Measurements from ENCODE around the gene TAMALIN.

The TAMALIN gene

DNA sequence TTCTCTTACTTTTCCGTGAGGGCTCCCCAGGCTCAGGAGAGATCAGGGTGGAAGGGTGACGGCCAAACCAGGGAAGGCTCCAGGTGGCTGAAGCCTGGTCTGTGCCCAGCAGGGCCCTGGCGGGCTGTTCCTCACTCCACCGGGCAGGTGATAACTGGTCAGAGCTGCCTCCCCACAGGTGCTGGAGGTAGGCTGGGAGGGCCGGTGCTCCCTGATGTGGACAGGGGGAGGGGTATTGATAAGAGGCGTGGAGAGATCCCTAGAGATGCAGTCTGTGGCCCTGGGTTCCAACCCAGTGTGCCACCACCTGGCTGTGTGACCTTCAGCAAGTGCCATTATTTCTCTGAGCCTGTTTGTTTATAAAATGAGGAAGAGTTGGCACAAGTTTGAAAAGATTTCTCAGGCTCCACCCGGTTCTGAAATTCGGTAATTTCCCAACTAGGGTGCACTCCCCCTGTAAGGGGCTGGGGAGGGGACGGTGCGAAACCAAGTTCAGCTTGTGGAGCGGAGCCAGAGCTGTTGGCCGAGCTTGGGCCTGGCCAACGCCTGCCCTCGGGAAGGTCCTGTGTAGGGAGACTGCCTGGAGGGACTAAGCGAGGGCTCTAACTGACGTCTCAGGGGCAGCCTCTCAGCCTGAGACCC is 43.5 kb downstream of the TAMALIN start:
- Histone ChIP-seq H3K4me1 (ENCODE audit: low read length) (peaks cover 26% of the 10 kb centered on the region), H3K27ac (ENCODE audit: low read length) (peak overlapping the region; percentile 96), H3K9me2 (replicated peaks; ENCODE audit: insufficient read depth, low read length) (no peaks in the 10 kb centered on the region), H4K20me1 (ENCODE audit: insufficient read depth, low read length) (no peaks in the 10 kb centered on the region), H3K9me3 (replicated peaks; ENCODE audit: insufficient read depth, low read length) (no peaks in the 10 kb centered on the region), H3K27me3 (replicated peaks; ENCODE audit: insufficient read depth, low read length) (no peaks in the 10 kb centered on the region), H3K79me2 (ENCODE audit: low read length) (no peaks in the 10 kb centered on the region), H3K36me3 (replicated peaks; ENCODE audit: insufficient read depth, low read length) (no peaks in the 10 kb centered on the region), H3F3A (ENCODE audit: insufficient read depth, low read length) (peaks cover 21% of the 10 kb centered on the region), H3K4me3 (ENCODE audit: low read length) (peak overlapping the region; percentile 84), H3K9ac (ENCODE audit: low read length) (peak overlapping the region; percentile 100), H2AFZ (ENCODE audit: low read length) (peak overlapping the region; percentile 62; the same call in 1 of the 2 replicates), H3K4me2 (ENCODE audit: low read depth, low read length) (peak overlapping the region; percentile 100)
- no peak for TF ChIP-seq CTCF (IDR thresholded peaks at IDR 0.05; ENCODE audit: low read length)
- no peak for TF ChIP-seq EZH2 (optimal IDR thresholded peaks at IDR 0.05; ENCODE audit: low read depth, low read length)
- no peak for TF ChIP-seq EZH2phosphoT487 (IDR thresholded peaks at IDR 0.05; ENCODE audit: low read length)
- DNase-seq = peak; percentile 2

DNA sequence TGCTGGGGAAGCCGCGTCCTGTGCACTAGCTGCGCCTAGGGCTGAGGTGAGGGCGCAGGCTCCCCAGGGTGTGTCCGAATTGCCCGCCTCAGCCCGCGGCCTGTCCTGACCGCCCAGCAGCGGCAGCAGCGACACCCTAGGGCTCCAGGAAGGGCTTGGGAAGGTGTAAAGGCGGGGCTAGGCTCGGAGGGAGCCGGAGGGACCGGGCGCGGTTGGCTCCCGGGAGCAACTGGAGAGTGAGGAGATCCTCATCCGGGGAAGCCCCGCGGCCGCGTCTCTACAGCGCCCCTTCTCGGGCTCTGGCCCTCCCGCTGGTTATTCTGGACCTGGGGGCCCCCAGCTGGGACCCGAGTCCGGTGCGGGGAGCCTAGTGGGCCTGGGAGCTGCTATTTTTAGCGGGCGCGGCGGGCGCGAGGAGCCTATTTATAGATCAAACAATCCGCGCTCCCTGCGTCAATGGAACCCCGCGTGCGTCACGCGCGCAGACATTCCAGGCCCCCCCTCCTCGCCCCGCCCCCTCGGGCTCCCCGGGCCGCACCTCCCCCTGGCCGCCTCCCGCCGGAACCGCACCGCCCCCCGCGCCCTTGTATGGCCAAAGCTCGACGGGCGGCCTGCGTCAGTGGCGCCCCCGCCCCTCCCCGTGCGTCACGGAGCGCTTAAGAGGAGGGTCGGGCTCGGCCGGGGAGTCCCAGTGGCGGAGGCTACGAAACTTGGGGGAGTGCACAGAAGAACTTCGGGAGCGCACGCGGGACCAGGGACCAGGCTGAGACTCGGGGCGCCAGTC is 44.2 kb downstream of the TAMALIN start, which contains the start of gene NR4A1:
Gene NR4A1 (plus strand): TSS at position 685 of the 784 bp plus-strand sequence. CDS start 2,887 bp downstream, outside the sequence.
- peak within 1 kb of the TSS; percentile 96 for H3K27ac ChIP-seq (ENCODE audit: low read length)
- H2AFZ ChIP-seq (ENCODE audit: low read length) = peak within 1 kb of the TSS; percentile 62; the same call in 1 of the 2 replicates

More for the DNA sequence above, 44.2 kb downstream of the TAMALIN start, which contains the start of gene NR4A1:
- peaks cover 21% of the 10 kb centered on the region for H3F3A ChIP-seq (ENCODE audit: insufficient read depth, low read length)
- peak within 1 kb of the TSS; percentile 100 for H3K4me2 ChIP-seq (ENCODE audit: low read depth, low read length)
- H3K9ac ChIP-seq (ENCODE audit: low read length) = peak within 1 kb of the TSS; percentile 100
- peaks cover 26% of the 10 kb centered on the region for H3K4me1 ChIP-seq (ENCODE audit: low read length)
- TF ChIP-seq EZH2 (optimal IDR thresholded peaks at IDR 0.05; ENCODE audit: low read depth, low read length) = no peak
- TF ChIP-seq CTCF (IDR thresholded peaks at IDR 0.05; ENCODE audit: low read length) = peak; percentile 32
- H3K9me3 ChIP-seq (replicated peaks; ENCODE audit: insufficient read depth, low read length) = no peaks in the 10 kb centered on the region
- no peaks in the 10 kb centered on the region for H3K27me3 ChIP-seq (replicated peaks; ENCODE audit: insufficient read depth, low read length)
- DNase-seq = peak; percentile 88
- no peaks in the 10 kb centered on the region for H4K20me1 ChIP-seq (ENCODE audit: insufficient read depth, low read length)
- H3K9me2 ChIP-seq (replicated peaks; ENCODE audit: insufficient read depth, low read length) = no peaks in the 10 kb centered on the region
- no peaks in the 10 kb centered on the region for H3K79me2 ChIP-seq (ENCODE audit: low read length)
- no peaks in the 10 kb centered on the region for H3K36me3 ChIP-seq (replicated peaks; ENCODE audit: insufficient read depth, low read length)
- H3K4me3 ChIP-seq (ENCODE audit: low read length) = peak within 1 kb of the TSS; percentile 84

All from MM.1S (cell line).